ENCODE measurements around the gene DENND4B. TPM values are rescaled to one million over a fixed set of nuclear protein-coding genes. Genes with fewer than 3 reads are reported as not detected.

The DENND4B gene
- total and polyA plus RNA-seq, 4 experiments from 2014 or later = 6.9 to 216 (median 123) TPM

GRCh38 chr1:153922076-153922971 is 24.2 kb downstream of the DENND4B start:
- H3K27me3 ChIP-seq (ENCODE audit: insufficient read depth, low read length) = no peaks in the 10 kb centered on the region
- intact Hi-C loops (cut with micrococcal nuclease) = loop anchor here (1.0 to 5.0 kb wide), 6 partner anchors 55 to 405 kb away; partner anchors contain the start of genes ATP8B2, HAX1, ILF2 and JTB
- Mint-ChIP-seq H3K27ac (peak overlapping the region; percentile 96 to 99 (median 97)), H3K9me3 (peaks cover 0 to 3% (median 0%) of the 10 kb centered on the region in 8 donors), H3K27me3 (no peaks in the 10 kb centered on the region), H3K4me1 (peaks cover 41 to 62% (median 49%) of the 10 kb centered on the region in 4 donors), H3K36me3 (peaks cover 4 to 27% of the 10 kb centered on the region in 2 donors), H3K4me3 (peak overlapping the region; percentile 94 to 97 (median 95))
- H3K4me3 ChIP-seq (ENCODE audit: low read length in 2 of 2) = peak overlapping the region; percentile 64 to 77
- H3K9me3 ChIP-seq (ENCODE audit: control insufficient read depth in 1 of 2, low read length in 2 of 2) = no peaks in the 10 kb centered on the region
- peak in 2 of 5 donors; percentile 16 to 72 for DNase-seq
- H3K27ac ChIP-seq (ENCODE audit: low read depth, low read length) = peak overlapping the region; percentile 62
- ChIA-PET POLR2A (ENCODE audit: partially characterized antibody) (interaction anchor here (0.5 to 16.4 kb wide), 31 partner anchors 10 to 413 kb away, joined by 3 to 298 read pairs (median 5); partner anchors contain the start of genes CREB3L4, CRTC2, DENND4B and JTB), CTCF (ENCODE audit: partially characterized antibody) (interaction anchor here (0.9 to 8.1 kb wide), 9 partner anchors 11 to 126 kb away, joined by 3 to 69 read pairs (median 4); partner anchors contain the start of genes CREB3L4, DENND4B and JTB)
- no peaks in the 10 kb centered on the region for H3K36me3 ChIP-seq (ENCODE audit: insufficient read depth, low read length)
- peaks cover 52% of the 10 kb centered on the region for H3K4me1 ChIP-seq (ENCODE audit: insufficient read depth, low read length)

GRCh38 chr1:153921803-153922075 is 24.8 kb downstream of the DENND4B start:
- H3K27me3 Mint-ChIP-seq = no peaks in the 10 kb centered on the region
- Histone ChIP-seq H3K9me3 (ENCODE audit: control insufficient read depth in 1 of 2, low read length in 2 of 2) (no peaks in the 10 kb centered on the region), H3K27me3 (ENCODE audit: insufficient read depth, low read length) (no peaks in the 10 kb centered on the region), H3K4me3 (ENCODE audit: low read length in 2 of 2) (peak overlapping the region; percentile 64 to 77), H3K27ac (ENCODE audit: low read depth, low read length) (peak overlapping the region; percentile 62), H3K4me1 (ENCODE audit: insufficient read depth, low read length) (peaks cover 52% of the 10 kb centered on the region), H3K36me3 (ENCODE audit: insufficient read depth, low read length) (no peaks in the 10 kb centered on the region)
- H3K27ac Mint-ChIP-seq = peak overlapping the region; percentile 70 to 97 (median 87)
- intact Hi-C loops (cut with micrococcal nuclease) = loop anchor here (1.0 to 5.0 kb wide), 6 partner anchors 56 to 406 kb away; partner anchors contain the start of genes ATP8B2, HAX1, ILF2 and JTB
- H3K4me3 Mint-ChIP-seq = peak overlapping the region; percentile 77 to 97 (median 94)
- peaks cover 4 to 27% of the 10 kb centered on the region in 2 donors for H3K36me3 Mint-ChIP-seq
- DNase-seq = peak in 1 of 5 donors; percentile 39
- POLR2A ChIA-PET (ENCODE audit: partially characterized antibody) = interaction anchor here (0.9 to 16.4 kb wide), 13 partner anchors 10 to 250 kb away, joined by 3 to 298 read pairs (median 7); partner anchors contain the start of genes CREB3L4, CRTC2, DENND4B and JTB
- H3K9me3 Mint-ChIP-seq = peaks cover 0 to 3% (median 0%) of the 10 kb centered on the region in 8 donors
- H3K4me1 Mint-ChIP-seq = peaks cover 41 to 62% (median 49%) of the 10 kb centered on the region in 4 donors
- CTCF ChIA-PET (ENCODE audit: partially characterized antibody) = interaction anchor here (0.6 to 8.1 kb wide), 6 partner anchors 11 to 1402 kb away, joined by 3 to 69 read pairs (median 3); partner anchors contain the start of gene DENND4B

GRCh38 chr1:153921080-153921802 is 25.3 kb downstream of the DENND4B start:
- Histone ChIP-seq H3K36me3 (ENCODE audit: insufficient read depth, low read length) (peaks cover 1% of the 10 kb centered on the region), H3K9me3 (ENCODE audit: control insufficient read depth in 1 of 2, low read length in 2 of 2) (no peaks in the 10 kb centered on the region), H3K4me1 (ENCODE audit: insufficient read depth, low read length) (peaks cover 54% of the 10 kb centered on the region), H3K27me3 (ENCODE audit: insufficient read depth, low read length) (no peaks in the 10 kb centered on the region), H3K27ac (ENCODE audit: low read depth, low read length) (peak overlapping the region; percentile 62), H3K4me3 (ENCODE audit: low read length in 2 of 2) (peak overlapping the region; percentile 64 to 77)
- no peaks in the 10 kb centered on the region for H3K27me3 Mint-ChIP-seq
- intact Hi-C loops (cut with micrococcal nuclease) = loop anchor here (5.0 kb wide), 2 partner anchors 351 to 406 kb away; partner anchors contain the start of genes ATP8B2 and HAX1
- peaks cover 4 to 28% of the 10 kb centered on the region in 2 donors for H3K36me3 Mint-ChIP-seq
- ChIA-PET CTCF (ENCODE audit: partially characterized antibody) (interaction anchor here (0.6 to 8.1 kb wide), 7 partner anchors 11 to 1403 kb away, joined by 3 to 69 read pairs (median 3); partner anchors contain the start of gene DENND4B), POLR2A (ENCODE audit: partially characterized antibody) (interaction anchor here (0.9 to 16.4 kb wide), 13 partner anchors 8 to 236 kb away, joined by 3 to 298 read pairs (median 7); partner anchors contain the start of genes CREB3L4, CRTC2, DENND4B and JTB)
- H3K27ac Mint-ChIP-seq = peak overlapping the region; percentile 77 to 97 (median 89)
- peak overlapping the region; percentile 77 to 97 (median 94) for H3K4me3 Mint-ChIP-seq
- peaks cover 0 to 3% (median 0%) of the 10 kb centered on the region in 8 donors for H3K9me3 Mint-ChIP-seq
- DNase-seq = no peak
- peaks cover 43 to 65% (median 52%) of the 10 kb centered on the region in 4 donors for H3K4me1 Mint-ChIP-seq

- H3K4me3 ChIP-seq (ENCODE audit: low read length in 2 of 2) = peak overlapping the region in 1 of 2 donors; percentile 13
- intact Hi-C loops (cut with micrococcal nuclease) = loop anchor here (5.0 kb wide), 2 partner anchors 352 to 407 kb away; partner anchors contain the start of genes ATP8B2 and HAX1
- peak; percentile 24 to 54 (median 31) for DNase-seq
- peaks cover 4 to 34% of the 10 kb centered on the region in 2 donors for H3K36me3 Mint-ChIP-seq
- H3K27me3 Mint-ChIP-seq = no peaks in the 10 kb centered on the region
- peaks cover 43 to 72% (median 54%) of the 10 kb centered on the region in 4 donors for H3K4me1 Mint-ChIP-seq
- peaks cover 60% of the 10 kb centered on the region for H3K4me1 ChIP-seq (ENCODE audit: insufficient read depth, low read length)
- peaks cover 0 to 3% (median 0%) of the 10 kb centered on the region in 8 donors for H3K9me3 Mint-ChIP-seq
- no peaks in the 10 kb centered on the region for H3K27me3 ChIP-seq (ENCODE audit: insufficient read depth, low read length)
- CTCF ChIA-PET (ENCODE audit: partially characterized antibody) = interaction anchor here (1.0 to 8.1 kb wide), 9 partner anchors 9 to 122 kb away, joined by 3 to 69 read pairs (median 3); partner anchors contain the start of genes DENND4B and RAB13
- H3K27ac Mint-ChIP-seq = peak overlapping the region; percentile 77 to 97 (median 89)
- no peaks in the 10 kb centered on the region for H3K9me3 ChIP-seq (ENCODE audit: control insufficient read depth in 1 of 2, low read length in 2 of 2)
- POLR2A ChIA-PET (ENCODE audit: partially characterized antibody) = interaction anchor here (0.8 to 16.4 kb wide), 10 partner anchors 8 to 149 kb away, joined by 3 to 298 read pairs (median 8); partner anchors contain the start of genes CREB3L4, DENND4B, JTB and RPS27
- peak overlapping the region; percentile 46 for H3K27ac ChIP-seq (ENCODE audit: low read depth, low read length)
- H3K4me3 Mint-ChIP-seq = peak overlapping the region; percentile 77 to 97 (median 90)
- H3K36me3 ChIP-seq (ENCODE audit: insufficient read depth, low read length) = peaks cover 7% of the 10 kb centered on the region
Observed at GRCh38 chr1:153919876-153920852, 26.4 kb downstream of the DENND4B start.

GRCh38 chr1:153916297-153916696 is 30.2 kb downstream of the DENND4B start:
- Mint-ChIP-seq H3K4me1 (peaks cover 46 to 64% (median 54%) of the 10 kb centered on the region in 4 donors), H3K27ac (peak overlapping the region in 2 of 7 donors; percentile 9 to 15), H3K9me3 (no peaks in the 10 kb centered on the region), H3K27me3 (no peaks in the 10 kb centered on the region), H3K36me3 (peaks cover 11 to 32% of the 10 kb centered on the region in 2 donors), H3K4me3 (peak overlapping the region in 1 of 8 donors; percentile 3)
- ChIA-PET POLR2A (ENCODE audit: partially characterized antibody) (interaction anchor here (0.6 to 1.2 kb wide), 2 partner anchors 29 to 61 kb away, joined by 4 to 5 read pairs; partner anchors contain the start of gene JTB), CTCF (ENCODE audit: partially characterized antibody) (interaction anchor here (0.7 to 1.1 kb wide), 2 partner anchors 30 to 68 kb away, joined by 3 read pairs; no protein-coding TSS in a partner anchor)
- Histone ChIP-seq H3K9me3 (ENCODE audit: control insufficient read depth in 1 of 2, low read length in 2 of 2) (no peaks in the 10 kb centered on the region), H3K36me3 (ENCODE audit: insufficient read depth, low read length) (peaks cover 7% of the 10 kb centered on the region), H3K27me3 (ENCODE audit: insufficient read depth, low read length) (no peaks in the 10 kb centered on the region), H3K4me1 (ENCODE audit: insufficient read depth, low read length) (peaks cover 74% of the 10 kb centered on the region), H3K4me3 (ENCODE audit: low read length in 2 of 2) (no peak overlapping the region), H3K27ac (ENCODE audit: low read depth, low read length) (no peak overlapping the region)
- intact Hi-C loops (cut with micrococcal nuclease) = no loop called here
- DNase-seq = no peak

Measured in CD4-positive, alpha-beta memory T cell (primary cell).